Neural cell (in vitro differentiated cells): Measurements from ENCODE around the gene TICRR.

Source experiments
- CTCF ChIP-seq: fragments of 450-650 bp; IDR thresholded peaks from 2 replicates; pipeline ENCODE4 v1.5.1; 2014; ENCODE audit warnings: antibody characterized with exemption, mild to moderate bottlenecking, moderate library complexity; ENCODE audit not compliant: poor library complexity, severe bottlenecking
- EP300 ChIP-seq: fragments of 450-650 bp; conservative IDR thresholded peaks from 2 replicates; pipeline ENCODE4 v1.6.1; 2014; ENCODE audit warnings: antibody characterized with exemption, mild to moderate bottlenecking, moderate library complexity; ENCODE audit not compliant: poor library complexity, severe bottlenecking
- EZH2 ChIP-seq: fragments of 200-600, 300-800 bp; shearing (Covaris generic), sonication (generic); IDR thresholded peaks from 2 replicates; pipeline ENCODE4 v1.6.1; 2014; ENCODE audit warnings: antibody characterized with exemption, low read length, borderline replicate concordance, mild to moderate bottlenecking; ENCODE audit not compliant: insufficient read depth, poor library complexity, severe bottlenecking
- MXI1 ChIP-seq: fragments of 450-650 bp; conservative IDR thresholded peaks from 2 replicates; pipeline ENCODE4 v1.6.1; 2014; ENCODE audit warnings: antibody characterized with exemption, mild to moderate bottlenecking; ENCODE audit not compliant: poor library complexity, severe bottlenecking
- POLR2AphosphoS5 ChIP-seq: IDR thresholded peaks from 2 replicates; pipeline ENCODE4 v1.6.1; 2012
- RAD21 ChIP-seq: fragments of 450-650 bp; conservative IDR thresholded peaks from 2 replicates; pipeline ENCODE4 v1.6.1; 2014; ENCODE audit warnings: antibody characterized with exemption, mild to moderate bottlenecking, moderate library complexity
- REST ChIP-seq: IDR thresholded peaks from 2 replicates; pipeline ENCODE4 v1.6.1; 2012; ENCODE audit warnings: borderline replicate concordance
- SMC3 ChIP-seq: fragments of 450-650 bp; conservative IDR thresholded peaks from 2 replicates; pipeline ENCODE4 v1.6.1; 2014; ENCODE audit warnings: antibody characterized with exemption, mild to moderate bottlenecking, moderate library complexity; ENCODE audit not compliant: poor library complexity
- TAF1 ChIP-seq: IDR thresholded peaks from 2 replicates; pipeline ENCODE4 v1.6.1; 2012; ENCODE audit warnings: low read depth

- TF ChIP-seq CTCF (no peak), EZH2 (no peak), TAF1 (no peak), POLR2AphosphoS5 (no peak), REST (no peak), EP300 (no peak), MXI1 (no peak), RAD21 (no peak), SMC3 (no peak)
These were observed 65.8 kb downstream of the TICRR start for GRCh38 chr15:89641053-89641452.
